ENCODE measurements around the gene OTC.

Gene OTC

DNA sequence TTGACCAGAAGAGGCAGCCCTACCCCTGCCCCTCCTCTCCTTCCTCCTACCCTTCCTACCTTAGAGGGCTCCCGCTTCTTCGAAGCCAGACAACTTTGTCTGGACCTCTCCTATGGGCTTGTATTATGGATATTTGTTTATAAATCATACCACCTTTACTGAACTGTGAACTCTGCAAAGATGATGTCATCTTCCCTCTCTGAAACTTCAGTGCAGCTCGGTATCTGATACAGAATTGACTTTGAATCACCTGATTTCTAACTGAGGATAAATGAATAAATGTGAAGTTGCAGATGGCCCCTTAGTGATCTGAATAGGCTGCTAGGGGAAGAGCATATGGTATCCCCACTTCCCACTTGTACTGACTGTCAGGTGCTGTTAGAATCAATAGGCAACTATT, 1.1 kb upstream of the OTC start:
- H3K4me3 ChIP-seq (ENCODE audit: low read length) = no peak overlapping the region
- TF ChIP-seq, protein P1, sequence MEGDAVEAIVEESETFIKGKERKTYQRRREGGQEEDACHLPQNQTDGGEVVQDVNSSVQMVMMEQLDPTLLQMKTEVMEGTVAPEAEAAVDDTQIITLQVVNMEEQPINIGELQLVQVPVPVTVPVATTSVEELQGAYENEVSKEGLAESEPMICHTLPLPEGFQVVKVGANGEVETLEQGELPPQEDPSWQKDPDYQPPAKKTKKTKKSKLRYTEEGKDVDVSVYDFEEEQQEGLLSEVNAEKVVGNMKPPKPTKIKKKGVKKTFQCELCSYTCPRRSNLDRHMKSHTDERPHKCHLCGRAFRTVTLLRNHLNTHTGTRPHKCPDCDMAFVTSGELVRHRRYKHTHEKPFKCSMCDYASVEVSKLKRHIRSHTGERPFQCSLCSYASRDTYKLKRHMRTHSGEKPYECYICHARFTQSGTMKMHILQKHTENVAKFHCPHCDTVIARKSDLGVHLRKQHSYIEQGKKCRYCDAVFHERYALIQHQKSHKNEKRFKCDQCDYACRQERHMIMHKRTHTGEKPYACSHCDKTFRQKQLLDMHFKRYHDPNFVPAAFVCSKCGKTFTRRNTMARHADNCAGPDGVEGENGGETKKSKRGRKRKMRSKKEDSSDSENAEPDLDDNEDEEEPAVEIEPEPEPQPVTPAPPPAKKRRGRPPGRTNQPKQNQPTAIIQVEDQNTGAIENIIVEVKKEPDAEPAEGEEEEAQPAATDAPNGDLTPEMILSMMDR (IDR thresholded peaks at IDR 0.05; ENCODE audit: insufficient read depth, low read depth, low read length, missing control alignments) = no peak
- DNase-seq (ENCODE audit: low read depth) = no peak

DNA sequence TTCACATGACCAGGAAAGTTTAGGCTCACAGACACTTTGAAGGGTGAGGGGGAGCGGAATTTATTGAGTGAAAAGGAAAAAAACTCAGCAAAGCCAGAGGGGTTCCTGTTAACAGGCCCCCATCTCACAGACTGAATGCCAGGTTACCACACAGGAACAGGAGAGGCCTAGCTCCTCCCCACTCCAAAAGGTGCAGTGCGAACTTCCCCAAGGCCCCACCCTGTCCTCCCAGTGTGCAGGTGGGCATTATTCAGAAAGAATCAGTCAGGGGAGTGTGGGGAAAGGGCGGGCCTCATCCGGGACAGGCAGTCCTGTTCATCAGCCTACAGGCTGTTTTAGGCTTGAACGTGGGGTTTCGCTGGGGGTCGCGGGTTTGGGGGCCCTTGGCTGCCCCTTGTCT, 4.0 kb downstream of the OTC start:
- H3K4me3 ChIP-seq (ENCODE audit: low read length) = no peak overlapping the region
- DNase-seq (ENCODE audit: low read depth) = no peak
- TF ChIP-seq, protein P1 (IDR thresholded peaks at IDR 0.05; ENCODE audit: insufficient read depth, low read depth, low read length, missing control alignments) = no peak

DNA sequence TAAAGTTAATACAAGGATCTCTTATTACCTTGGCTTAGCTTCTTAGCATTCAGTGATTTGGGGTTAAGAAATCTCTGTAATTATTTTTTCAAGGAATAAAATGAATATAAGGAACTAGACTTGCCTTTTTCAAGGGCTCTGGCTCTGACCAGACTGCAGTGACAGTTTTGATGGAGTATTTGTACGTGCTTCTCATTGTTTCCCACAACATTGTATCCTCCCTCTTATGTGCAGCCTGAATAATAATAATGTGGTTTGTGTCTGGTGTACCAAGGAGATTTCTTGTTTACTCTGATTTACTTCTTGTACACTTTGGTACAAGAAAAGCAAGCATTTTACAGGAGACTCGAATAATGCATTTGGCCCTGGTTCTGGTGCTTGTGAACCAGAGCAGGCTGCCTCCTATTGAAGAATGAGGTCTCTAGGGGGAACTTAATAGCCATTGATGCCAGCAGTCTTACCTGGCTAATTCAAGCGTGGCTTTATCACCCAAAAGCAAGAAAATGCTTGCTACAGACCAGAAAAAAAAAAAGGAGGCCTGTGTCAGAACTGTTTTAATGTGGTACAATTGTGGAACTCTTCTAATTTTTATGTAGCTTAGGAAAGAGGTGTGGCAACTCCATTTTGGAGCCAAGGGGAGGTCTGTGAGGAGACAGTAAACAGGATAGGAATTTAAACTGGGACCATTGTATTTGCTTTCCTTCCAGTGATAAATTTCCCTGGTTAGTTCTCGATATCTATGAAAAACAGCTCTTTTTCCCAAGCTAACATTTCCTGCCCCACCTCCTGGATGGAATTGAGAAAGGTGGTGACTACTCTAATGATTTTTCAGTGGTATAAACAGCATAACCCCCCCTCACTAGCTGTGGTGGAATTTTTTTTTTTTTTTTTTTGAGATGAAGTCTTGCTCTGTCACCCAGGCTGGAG, 5.6 kb downstream of the OTC start:
- H3K4me3 ChIP-seq (ENCODE audit: low read length) = no peak overlapping the region
- DNase-seq (ENCODE audit: low read depth) = no peak
- TF ChIP-seq, protein P1 (IDR thresholded peaks at IDR 0.05; ENCODE audit: insufficient read depth, low read depth, low read length, missing control alignments) = no peak

DNA sequence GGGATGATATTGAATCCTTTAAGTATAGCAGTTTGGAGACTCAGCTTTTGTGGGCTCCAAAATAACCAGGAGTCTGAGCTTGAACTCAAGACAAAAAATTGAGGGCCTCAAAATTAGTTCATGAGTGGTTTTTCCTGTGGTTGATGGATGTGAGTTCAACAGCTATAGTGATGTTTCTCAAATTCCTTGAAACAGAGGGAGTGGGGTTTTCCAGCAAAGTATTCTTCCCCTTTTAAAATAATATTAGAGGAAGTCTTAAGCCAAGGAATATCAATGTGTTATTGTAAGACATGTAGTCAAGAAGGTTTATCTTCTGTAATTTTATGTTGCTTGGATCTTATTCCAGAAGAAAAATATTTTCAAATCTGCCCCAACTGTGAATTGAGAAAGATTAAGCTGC, 10.6 kb downstream of the OTC start:
- TF ChIP-seq, protein P1 (IDR thresholded peaks at IDR 0.05; ENCODE audit: insufficient read depth, low read depth, low read length, missing control alignments) = no peak
- DNase-seq (ENCODE audit: low read depth) = no peak
- H3K4me3 ChIP-seq (ENCODE audit: low read length) = no peak overlapping the region

DNA sequence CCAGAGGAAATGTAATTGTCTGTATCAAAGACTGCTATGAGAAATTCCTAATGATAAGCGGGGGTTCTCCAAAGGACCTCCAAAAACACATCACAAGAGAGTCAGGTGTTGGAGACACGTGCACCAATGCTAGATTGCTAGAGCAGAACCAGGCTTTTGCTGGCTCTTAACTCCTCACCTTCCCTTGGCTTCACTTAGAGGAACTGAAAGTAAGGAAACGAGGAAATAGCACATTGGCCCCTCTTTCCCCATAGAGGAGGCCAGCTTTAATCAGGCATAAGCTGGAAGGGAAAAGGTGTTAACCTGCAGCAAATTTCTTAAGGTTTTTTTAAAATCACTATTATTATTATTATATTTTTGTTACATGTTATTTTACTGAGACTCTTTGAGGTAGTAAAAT, 13.6 kb downstream of the OTC start:
- DNase-seq (ENCODE audit: low read depth) = no peak
- no peak overlapping the region for H3K4me3 ChIP-seq (ENCODE audit: low read length)
- TF ChIP-seq, protein P1 (IDR thresholded peaks at IDR 0.05; ENCODE audit: insufficient read depth, low read depth, low read length, missing control alignments) = no peak

DNA sequence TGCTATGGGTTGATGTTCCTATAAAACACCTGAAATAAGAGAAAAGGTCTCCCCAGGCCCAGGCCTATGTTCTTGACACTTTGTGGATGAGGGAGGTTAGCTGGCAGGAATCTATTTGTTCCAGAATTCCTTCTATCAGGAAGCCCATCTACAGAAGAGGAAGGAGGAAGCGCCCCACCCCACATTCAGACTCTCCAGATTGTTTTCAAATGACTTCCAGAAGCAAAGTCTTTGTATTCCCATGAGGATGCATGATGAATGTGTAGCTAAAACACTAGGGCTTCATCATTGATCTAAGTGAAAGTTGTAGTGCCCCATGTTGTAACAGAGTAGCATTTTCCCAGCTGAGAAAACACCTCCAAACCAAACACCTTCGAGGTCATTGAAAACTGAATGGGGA, 16.4 kb downstream of the OTC start:
- TF ChIP-seq, protein P1 (IDR thresholded peaks at IDR 0.05; ENCODE audit: insufficient read depth, low read depth, low read length, missing control alignments) = no peak
- H3K4me3 ChIP-seq (ENCODE audit: low read length) = no peak overlapping the region
- DNase-seq (ENCODE audit: low read depth) = no peak

DNA sequence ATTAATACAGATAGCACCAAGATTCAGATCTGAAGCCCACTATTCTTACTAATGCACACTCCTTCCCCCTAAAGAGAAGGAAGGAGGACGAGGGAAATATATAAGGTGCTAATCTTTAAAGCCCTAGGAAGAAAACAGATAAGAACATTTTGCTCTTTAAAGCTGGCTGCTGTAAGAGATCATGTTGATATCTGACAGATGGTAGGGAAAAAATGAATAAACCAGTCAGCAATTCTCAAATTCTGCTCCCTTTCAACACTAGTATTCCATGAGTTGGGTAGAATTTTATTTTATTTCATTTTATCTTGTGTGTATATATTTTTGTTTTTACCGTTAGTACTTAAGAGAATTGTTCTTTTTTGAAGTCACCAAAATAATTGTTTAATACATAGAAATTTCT, 19.2 kb downstream of the OTC start:
- DNase-seq (ENCODE audit: low read depth) = no peak
- TF ChIP-seq, protein P1 (IDR thresholded peaks at IDR 0.05; ENCODE audit: insufficient read depth, low read depth, low read length, missing control alignments) = no peak
- H3K4me3 ChIP-seq (ENCODE audit: low read length) = no peak overlapping the region
